Natural killer cell treated with Interleukin-12 subunit alpha and Interleukin-12 subunit beta and Interleukin-15 and Interleukin-18, amount 100 ng/mL, for 72 hours (primary cell): ENCODE data around the gene SPTBN1. TPM values are rescaled to one million over a fixed set of nuclear protein-coding genes. Genes with fewer than 3 reads are reported as not detected.

ENCODE experiments used
- ATAC-seq, 2 donors: fragments of 150-1000 bp; cut with Tn5 transposase in 1 of 2; sonication (Bioruptor Pico), chemical (Tn5 transposase) in 1 of 2; 2 replicates each; pipeline ENCODE4 v1.10.0; 2021
- DNase-seq: peaks from one replicate; pipeline ENCODE4 v3.0.0; 2022; ENCODE audit warnings: low spot score
- H3K27ac Mint-ChIP-seq, 2 donors: 1 replicate in 1 of 2; 2 replicates in 1 of 2; pipeline ENCODE4 v1.8.0; 2022; ENCODE audit warnings: mixed read lengths in 2 of 2, mild to moderate bottlenecking in 1 of 2, moderate library complexity in 1 of 2
- H3K27me3 Mint-ChIP-seq, 2 donors: 1 replicate in 1 of 2; 2 replicates in 1 of 2; pipeline ENCODE4 v1.8.0; 2022; ENCODE audit warnings: mixed read lengths in 2 of 2
- H3K36me3 Mint-ChIP-seq: one replicate; pipeline ENCODE4 v1.8.0; 2022; ENCODE audit warnings: mixed read lengths
- H3K4me1 Mint-ChIP-seq, 2 donors: 1 replicate in 1 of 2; 2 replicates in 1 of 2; pipeline ENCODE4 v1.8.0; 2022; ENCODE audit warnings: low read depth in 2 of 2, mixed read lengths in 2 of 2, mild to moderate bottlenecking in 1 of 2
- H3K4me3 Mint-ChIP-seq: one replicate; pipeline ENCODE4 v1.8.0; 2022; ENCODE audit warnings: mixed read lengths
- H3K9me3 Mint-ChIP-seq: 2 replicates; pipeline ENCODE4 v1.8.0; 2022; ENCODE audit warnings: mixed read lengths
- total RNA-seq, 2 donors: library from RNA; stranded (reverse); gene quantifications; one replicate each; pipeline ENCODE4 v1.2.3, GENCODE V29; 2022

The SPTBN1 gene
- total RNA-seq, 2 donors from 2014 or later, result 39.1 to 41.8 TPM

- H3K9me3 Mint-ChIP-seq, result peaks cover 3% of the 10 kb centered on the region
- H3K4me3 Mint-ChIP-seq, result no peak overlapping the region
- ATAC-seq (no peak), DNase-seq (no peak)
- H3K27ac Mint-ChIP-seq, result peak overlapping the region in 1 of 2 donors; percentile 84
- H3K36me3 Mint-ChIP-seq, result no peaks in the 10 kb centered on the region
- H3K27me3 Mint-ChIP-seq, result no peaks in the 10 kb centered on the region
- peaks cover 27 to 62% of the 10 kb centered on the region in 2 donors for H3K4me1 Mint-ChIP-seq
Measured at GRCh38 chr2:54603357-54603756, 147.2 kb downstream of the SPTBN1 start.

- H3K27ac Mint-ChIP-seq, result peak overlapping the region; percentile 2 to 84
- H3K36me3 Mint-ChIP-seq, result no peaks in the 10 kb centered on the region
- no peak for ATAC-seq
- peaks cover 25 to 61% of the 10 kb centered on the region in 2 donors for H3K4me1 Mint-ChIP-seq
- peaks cover 3% of the 10 kb centered on the region for H3K9me3 Mint-ChIP-seq
- H3K4me3 Mint-ChIP-seq, result no peak overlapping the region
- H3K27me3 Mint-ChIP-seq, result no peaks in the 10 kb centered on the region
- DNase-seq, result no peak
Measured at GRCh38 chr2:54603796-54604195, 147.7 kb downstream of the SPTBN1 start.

- H3K4me3 Mint-ChIP-seq, result no peak overlapping the region
- no peak for DNase-seq
- H3K27ac Mint-ChIP-seq, result peak overlapping the region; percentile 2 to 84
- H3K27me3 Mint-ChIP-seq, result no peaks in the 10 kb centered on the region
- no peak for ATAC-seq
- H3K36me3 Mint-ChIP-seq, result no peaks in the 10 kb centered on the region
- H3K4me1 Mint-ChIP-seq, result peaks cover 25 to 63% of the 10 kb centered on the region in 2 donors
- H3K9me3 Mint-ChIP-seq, result peaks cover 3% of the 10 kb centered on the region
Measured at GRCh38 chr2:54604871-54605270, 148.7 kb downstream of the SPTBN1 start.

- Mint-ChIP-seq H3K4me3 (no peak overlapping the region), H3K36me3 (no peaks in the 10 kb centered on the region), H3K9me3 (peaks cover 3% of the 10 kb centered on the region), H3K27ac (peak overlapping the region in 1 of 2 donors; percentile 84), H3K27me3 (no peaks in the 10 kb centered on the region), H3K4me1 (peaks cover 30 to 64% of the 10 kb centered on the region in 2 donors)
- no peak for ATAC-seq
- DNase-seq, result no peak
Measured at GRCh38 chr2:54605836-54606235, 149.7 kb downstream of the SPTBN1 start.

GRCh38 chr2:54606393-54606958 is 150.3 kb downstream of the SPTBN1 start:
- Mint-ChIP-seq H3K9me3 (peaks cover 3% of the 10 kb centered on the region), H3K4me1 (peaks cover 30 to 60% of the 10 kb centered on the region in 2 donors), H3K36me3 (no peaks in the 10 kb centered on the region), H3K27ac (peak overlapping the region in 1 of 2 donors; percentile 84), H3K4me3 (no peak overlapping the region), H3K27me3 (no peaks in the 10 kb centered on the region)
- no peak for DNase-seq
- ATAC-seq, result no peak

- H3K9me3 Mint-ChIP-seq, result peaks cover 3% of the 10 kb centered on the region
- DNase-seq (no peak), ATAC-seq (peak in 1 of 2 donors; percentile 8)
- H3K27ac Mint-ChIP-seq, result no peak overlapping the region
- H3K4me1 Mint-ChIP-seq, result peaks cover 24 to 52% of the 10 kb centered on the region in 2 donors
- no peaks in the 10 kb centered on the region for H3K36me3 Mint-ChIP-seq
- H3K27me3 Mint-ChIP-seq, result no peaks in the 10 kb centered on the region
- no peak overlapping the region for H3K4me3 Mint-ChIP-seq
Measured at GRCh38 chr2:54608224-54608623, 152.1 kb downstream of the SPTBN1 start.

- no peak overlapping the region for H3K27ac Mint-ChIP-seq
- H3K27me3 Mint-ChIP-seq, result no peaks in the 10 kb centered on the region
- H3K4me1 Mint-ChIP-seq, result peaks cover 31 to 52% of the 10 kb centered on the region in 2 donors
- no peaks in the 10 kb centered on the region for H3K36me3 Mint-ChIP-seq
- peaks cover 3% of the 10 kb centered on the region for H3K9me3 Mint-ChIP-seq
- DNase-seq (no peak), ATAC-seq (no peak)
- H3K4me3 Mint-ChIP-seq, result no peak overlapping the region
Measured at GRCh38 chr2:54609241-54609640, 153.1 kb downstream of the SPTBN1 start.

GRCh38 chr2:54609647-54610046 is 153.5 kb downstream of the SPTBN1 start:
- peaks cover 31 to 49% of the 10 kb centered on the region in 2 donors for H3K4me1 Mint-ChIP-seq
- no peak overlapping the region for H3K27ac Mint-ChIP-seq
- ATAC-seq, result no peak
- no peaks in the 10 kb centered on the region for H3K36me3 Mint-ChIP-seq
- DNase-seq, result no peak
- no peak overlapping the region for H3K4me3 Mint-ChIP-seq
- peaks cover 3% of the 10 kb centered on the region for H3K9me3 Mint-ChIP-seq
- H3K27me3 Mint-ChIP-seq, result no peaks in the 10 kb centered on the region

GRCh38 chr2:54610700-54611099 is 154.6 kb downstream of the SPTBN1 start:
- Mint-ChIP-seq H3K27me3 (no peaks in the 10 kb centered on the region), H3K4me3 (no peak overlapping the region), H3K36me3 (no peaks in the 10 kb centered on the region), H3K4me1 (peaks cover 24 to 39% of the 10 kb centered on the region in 2 donors), H3K27ac (peak overlapping the region in 1 of 2 donors; percentile 5), H3K9me3 (peaks cover 3% of the 10 kb centered on the region)
- no peak for DNase-seq
- ATAC-seq, result peak; percentile 36 to 56

GRCh38 chr2:54611830-54612545 is 155.9 kb downstream of the SPTBN1 start:
- no peak for ATAC-seq
- Mint-ChIP-seq H3K4me1 (peaks cover 17 to 36% of the 10 kb centered on the region in 2 donors), H3K27ac (no peak overlapping the region), H3K27me3 (no peaks in the 10 kb centered on the region), H3K36me3 (no peaks in the 10 kb centered on the region), H3K9me3 (peaks cover 3% of the 10 kb centered on the region), H3K4me3 (no peak overlapping the region)
- no peak for DNase-seq

- Mint-ChIP-seq H3K36me3 (peaks cover 5% of the 10 kb centered on the region), H3K4me3 (no peak overlapping the region)
Measured at GRCh38 chr2:54613386-54613785, 157.3 kb downstream of the SPTBN1 start.

GRCh38 chr2:54613794-54614257 is 157.7 kb downstream of the SPTBN1 start:
- no peak overlapping the region for H3K4me3 Mint-ChIP-seq
- no peak for ATAC-seq
- peaks cover 5% of the 10 kb centered on the region for H3K36me3 Mint-ChIP-seq

More at GRCh38 chr2:54613386-54613785, 157.3 kb downstream of the SPTBN1 start:
- ATAC-seq (no peak), DNase-seq (no peak)
- Mint-ChIP-seq H3K9me3 (no peaks in the 10 kb centered on the region), H3K27ac (peak overlapping the region in 1 of 2 donors; percentile 71), H3K4me1 (peaks cover 12 to 37% of the 10 kb centered on the region in 2 donors), H3K27me3 (no peaks in the 10 kb centered on the region)

GRCh38 chr2:54614819-54615218 is 158.7 kb downstream of the SPTBN1 start:
- Mint-ChIP-seq H3K4me1 (peaks cover 12 to 29% of the 10 kb centered on the region in 2 donors), H3K9me3 (no peaks in the 10 kb centered on the region), H3K27ac (no peak overlapping the region), H3K4me3 (no peak overlapping the region), H3K36me3 (peaks cover 5% of the 10 kb centered on the region), H3K27me3 (no peaks in the 10 kb centered on the region)
- no peak for ATAC-seq
- DNase-seq, result no peak

More at GRCh38 chr2:54613794-54614257, 157.7 kb downstream of the SPTBN1 start:
- no peak for DNase-seq
- Mint-ChIP-seq H3K9me3 (no peaks in the 10 kb centered on the region), H3K27me3 (no peaks in the 10 kb centered on the region), H3K4me1 (peaks cover 12 to 36% of the 10 kb centered on the region in 2 donors), H3K27ac (peak overlapping the region in 1 of 2 donors; percentile 71)

GRCh38 chr2:54615832-54616534 is 159.9 kb downstream of the SPTBN1 start:
- Mint-ChIP-seq H3K36me3 (peaks cover 5% of the 10 kb centered on the region), H3K9me3 (no peaks in the 10 kb centered on the region), H3K4me1 (peaks cover 7 to 21% of the 10 kb centered on the region in 2 donors), H3K27me3 (no peaks in the 10 kb centered on the region), H3K4me3 (no peak overlapping the region), H3K27ac (no peak overlapping the region)
- DNase-seq (no peak), ATAC-seq (no peak)
